Omental fat pad (tissue), 4 donors: Measurements from ENCODE around the gene SCAF1. TPM values are rescaled to one million over a fixed set of nuclear protein-coding genes. Genes with fewer than 3 reads are reported as not detected.
A peak's percentile ranks its signal among the peaks of the same experiment; 100 is the strongest.

ENCODE experiments used
- ATAC-seq: fragments of 150-250 bp; one replicate; pipeline ENCODE4 v1.9.1; 2016; ENCODE audit warnings: mild to moderate bottlenecking, moderate library complexity; ENCODE audit not compliant: low FRiP score
- DNase-seq: peaks from one replicate; pipeline ENCODE4 v3.0.0-alpha.2; 2019; ENCODE audit warnings: low spot score
- total RNA-seq, 4 donors: library from RNA; depleted of rRNA; stranded (reverse); fragments of >200 nt; gene quantifications; one replicate each; pipeline ENCODE4 v1.1.0, GENCODE V29; 2016
- TF ChIP-seq, protein P1 (sequence below), 3 donors: fragments of 450-650 bp; IDR thresholded peaks; one replicate each; pipeline ENCODE4 v1.5.1; 2016 to 2017; ENCODE audit warnings: antibody characterized with exemption in 3 of 3, mild to moderate bottlenecking in 3 of 3, moderate library complexity in 2 of 3

SCAF1 gene
- total RNA-seq, 4 donors from 2014 or later = 8.8 to 13.6 (median 11.5) TPM

DNA sequence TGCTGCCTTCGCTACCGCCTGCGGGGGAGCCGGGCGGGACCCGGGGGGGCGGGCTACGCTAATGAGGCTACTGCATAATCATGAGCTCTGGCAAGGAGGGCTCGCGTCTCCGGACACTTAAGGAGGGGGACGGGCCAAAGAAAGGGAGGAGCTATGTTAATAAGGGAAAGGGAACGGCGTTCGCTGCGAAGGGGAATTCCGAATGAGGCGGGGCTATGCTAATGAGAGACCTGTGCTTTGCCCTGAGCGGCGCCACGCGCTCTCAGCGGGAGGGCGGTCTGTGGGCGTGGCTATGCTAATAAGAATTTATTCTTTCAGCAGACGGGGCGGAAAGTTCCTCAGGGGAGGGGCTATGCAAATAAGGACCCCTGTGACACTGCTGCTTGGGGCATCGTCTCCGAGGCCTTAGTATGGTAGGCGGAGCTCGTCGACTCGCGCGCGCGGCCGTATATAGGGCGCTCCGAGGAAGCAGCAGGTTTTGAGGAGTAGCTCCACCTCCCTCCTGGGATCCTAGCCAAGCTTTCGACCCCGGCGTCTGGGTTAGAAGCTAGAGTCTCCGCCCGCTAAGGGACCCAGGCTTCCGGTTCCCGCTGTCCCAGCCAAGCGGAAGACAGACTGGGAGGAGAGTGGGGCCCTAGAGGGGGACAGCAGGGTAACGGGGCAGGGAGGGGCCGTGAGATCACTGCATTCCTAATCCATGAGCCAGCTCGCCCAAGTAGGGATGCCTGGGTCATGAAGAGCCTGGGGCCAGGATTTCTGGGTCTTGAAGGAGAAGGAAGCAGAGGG, 1.7 kb upstream of the SCAF1 start, which contains the start of gene RRAS:
Gene RRAS (minus strand): TSS at position 31 of the 786 bp plus-strand sequence. CDS start 45 bp downstream, outside the sequence.
- DNase-seq (peak; percentile 96), ATAC-seq (peak; percentile 84)
- TF ChIP-seq, protein P1, sequence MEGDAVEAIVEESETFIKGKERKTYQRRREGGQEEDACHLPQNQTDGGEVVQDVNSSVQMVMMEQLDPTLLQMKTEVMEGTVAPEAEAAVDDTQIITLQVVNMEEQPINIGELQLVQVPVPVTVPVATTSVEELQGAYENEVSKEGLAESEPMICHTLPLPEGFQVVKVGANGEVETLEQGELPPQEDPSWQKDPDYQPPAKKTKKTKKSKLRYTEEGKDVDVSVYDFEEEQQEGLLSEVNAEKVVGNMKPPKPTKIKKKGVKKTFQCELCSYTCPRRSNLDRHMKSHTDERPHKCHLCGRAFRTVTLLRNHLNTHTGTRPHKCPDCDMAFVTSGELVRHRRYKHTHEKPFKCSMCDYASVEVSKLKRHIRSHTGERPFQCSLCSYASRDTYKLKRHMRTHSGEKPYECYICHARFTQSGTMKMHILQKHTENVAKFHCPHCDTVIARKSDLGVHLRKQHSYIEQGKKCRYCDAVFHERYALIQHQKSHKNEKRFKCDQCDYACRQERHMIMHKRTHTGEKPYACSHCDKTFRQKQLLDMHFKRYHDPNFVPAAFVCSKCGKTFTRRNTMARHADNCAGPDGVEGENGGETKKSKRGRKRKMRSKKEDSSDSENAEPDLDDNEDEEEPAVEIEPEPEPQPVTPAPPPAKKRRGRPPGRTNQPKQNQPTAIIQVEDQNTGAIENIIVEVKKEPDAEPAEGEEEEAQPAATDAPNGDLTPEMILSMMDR (IDR thresholded peaks at IDR 0.05) = no peak

DNA sequence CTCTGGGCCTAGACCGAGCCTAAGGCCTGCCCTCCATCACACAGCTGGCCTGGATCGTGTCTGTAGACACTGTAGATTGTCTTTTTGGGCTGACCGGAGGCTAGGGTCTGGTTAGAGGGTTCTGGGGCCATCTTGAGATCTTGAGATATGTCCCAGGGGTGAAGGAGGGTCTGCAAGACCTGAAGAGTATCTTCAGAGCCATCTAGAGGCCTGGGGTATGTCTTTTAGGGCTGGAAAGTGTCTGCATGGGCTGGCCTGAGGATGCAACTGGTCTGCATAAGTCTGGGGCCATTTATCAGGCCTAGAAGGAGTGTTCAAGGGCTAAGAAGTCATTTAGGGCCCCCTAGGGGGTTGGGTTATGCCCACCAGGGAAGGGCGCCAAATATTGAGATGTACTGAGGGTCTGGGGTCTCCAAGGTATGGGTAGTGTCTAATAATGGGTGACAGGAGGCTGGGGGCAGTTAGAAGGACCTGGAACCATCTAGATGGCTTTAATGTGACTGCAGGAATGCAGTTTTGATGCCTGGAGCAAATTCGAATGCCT, 555 bp downstream of the SCAF1 start:
- TF ChIP-seq, protein P1 (IDR thresholded peaks at IDR 0.05) = no peak
- ATAC-seq (no peak), DNase-seq (no peak)

DNA sequence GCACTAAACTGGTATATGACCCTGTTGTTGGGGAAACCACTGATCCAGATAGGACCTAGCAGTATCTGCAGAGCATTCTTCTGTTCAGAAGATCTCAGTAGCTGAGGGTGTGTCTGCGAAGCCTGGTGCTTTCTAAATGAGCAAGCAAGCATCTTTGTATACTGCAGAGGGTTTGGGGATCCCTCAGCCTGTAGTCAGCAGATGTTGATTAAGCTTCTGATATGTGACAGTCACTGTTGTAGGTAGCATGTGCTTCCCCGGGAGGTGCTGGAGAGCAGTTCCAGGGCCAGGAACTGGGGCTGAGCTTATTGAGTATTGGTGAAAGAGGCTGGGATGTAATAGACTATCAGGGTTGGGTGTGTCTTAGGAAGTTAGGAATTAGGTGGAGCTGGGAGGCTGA, 1.5 kb downstream of the SCAF1 start:
- TF ChIP-seq, protein P1 (IDR thresholded peaks at IDR 0.05) = no peak
- DNase-seq (no peak), ATAC-seq (no peak)

DNA sequence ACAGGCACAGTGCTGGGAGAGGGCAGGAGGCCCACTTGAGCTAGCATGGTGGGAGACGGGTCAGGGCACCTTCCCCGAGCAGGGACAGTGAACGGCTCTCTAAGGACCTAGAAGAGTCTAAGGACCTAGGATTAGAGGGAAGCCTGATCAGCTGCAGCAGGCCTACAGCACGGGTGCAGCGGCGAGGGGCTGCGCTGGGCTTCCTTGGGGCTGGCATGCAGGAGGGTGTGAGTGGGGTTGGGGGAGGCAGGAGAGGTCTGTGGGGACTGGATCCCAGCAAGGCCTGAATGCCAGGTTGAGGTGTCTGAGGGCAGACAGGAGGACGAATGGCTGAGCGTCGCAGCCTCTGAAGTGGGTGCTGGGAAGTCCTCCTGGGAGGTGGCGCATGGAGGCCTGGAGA, 3.6 kb downstream of the SCAF1 start:
- TF ChIP-seq, protein P1 (IDR thresholded peaks at IDR 0.05) = no peak
- ATAC-seq = no peak

DNA sequence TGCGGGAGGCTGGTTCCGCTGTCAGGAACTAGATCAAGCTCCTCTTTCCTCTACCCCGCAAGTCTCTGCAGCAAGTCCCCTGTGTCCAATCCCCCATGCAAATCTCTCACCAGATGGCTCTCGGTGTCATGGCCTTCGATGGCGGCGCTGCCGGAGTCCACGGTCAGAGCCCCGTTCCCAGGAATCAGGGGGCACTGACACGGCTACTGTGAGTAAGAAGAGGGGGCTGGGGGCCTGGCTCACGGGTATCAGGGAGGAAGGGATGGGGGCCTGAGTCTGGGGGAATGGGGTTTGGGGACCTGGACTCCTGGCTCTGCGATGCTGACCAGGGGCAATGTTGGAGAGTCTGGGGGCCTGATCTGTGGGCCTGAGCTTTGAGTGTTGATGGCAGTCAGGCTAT, 4.0 kb downstream of the SCAF1 start:
- no peak for ATAC-seq
- no peak for DNase-seq
- TF ChIP-seq, protein P1 (IDR thresholded peaks at IDR 0.05) = no peak

More for the DNA sequence above, 3.6 kb downstream of the SCAF1 start:
- DNase-seq = no peak

DNA sequence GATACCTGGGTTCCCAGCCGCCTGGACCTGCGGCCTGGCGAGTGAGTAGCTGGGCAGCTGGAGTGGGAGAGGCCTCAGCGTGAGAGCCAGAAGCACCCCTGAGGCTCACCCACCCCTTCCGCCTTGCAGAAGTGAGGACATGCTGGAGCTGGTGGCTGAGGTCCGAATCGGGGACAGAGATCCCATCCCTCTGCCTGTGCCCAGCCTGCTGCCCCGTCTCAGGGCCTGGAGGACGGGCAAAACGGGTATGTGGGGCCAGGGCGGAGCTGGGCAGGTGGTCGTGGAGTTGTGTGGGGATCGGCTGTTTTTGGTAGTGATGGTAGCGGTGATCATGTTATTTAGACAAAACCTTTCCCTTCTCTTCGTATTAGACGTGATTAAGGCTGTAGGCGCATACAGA, 4.6 kb downstream of the SCAF1 start:
- no peak for ATAC-seq
- TF ChIP-seq, protein P1 (IDR thresholded peaks at IDR 0.05) = no peak
- no peak for DNase-seq
